ENCODE measurements around the gene AQP10.

- no peak for TF ChIP-seq POLR2A (IDR thresholded peaks at IDR 0.05; ENCODE audit: low read depth, low read length)
- no peak for TF ChIP-seq TAF1 (IDR thresholded peaks at IDR 0.05; ENCODE audit: borderline replicate concordance, low read depth, low read length)
These were observed 25.3 kb upstream of the AQP10 start for GRCh38 chr1:154295408-154296235.
